A673 (cell line): ENCODE results near the gene ZDHHC11B. TPM values are rescaled to one million over a fixed set of nuclear protein-coding genes. Genes with fewer than 3 reads are reported as not detected.
"Not testable (repeated sequence)": the region's sequence is repeated elsewhere in the genome, so short reads cannot be mapped to it uniquely, and the experiment has no call there.

Experiments used
- BruUV-seq: library from RNA; stranded (reverse); fragments of 400-500 nt; replicated peaks from 2 replicates; lab custom pipeline; 2021; lab: Mats Ljungman, UMichigan
- CTCF ChIA-PET: fragments of 300-600 bp; sonication (Branson Sonifier 250); formaldehyde crosslinking; loops from one replicate; lab custom pipeline; 2022; ENCODE audit warnings: antibody characterized with exemption; lab: Charles Lee
- POLR2A ChIA-PET: fragments of 300-600 bp; sonication (Branson Sonifier 250); formaldehyde crosslinking; loops from one replicate; lab custom pipeline; 2022; ENCODE audit warnings: antibody characterized with exemption; ENCODE audit not compliant: low non-redundant PET; lab: Charles Lee
- DNase-seq: peaks from one replicate; pipeline ENCODE4 v3.0.0-alpha.2; 2015; ENCODE audit warnings: low spot score
- H3K27ac ChIP-seq: fragments of 200-600 bp; sonication (generic); 2 replicates; pipeline ENCODE4 v1.5.1; 2016; ENCODE audit warnings: mixed run types, low read depth, mild to moderate bottlenecking, mixed read lengths, antibody characterized with exemption, low read length; ENCODE audit not compliant: poor library complexity, severe bottlenecking
- H3K27me3 ChIP-seq: fragments of 200-600 bp; sonication (generic); replicated peaks from 2 replicates; pipeline ENCODE4 v1.6.1; 2017; ENCODE audit warnings: mixed run types, low read depth, mild to moderate bottlenecking, mixed read lengths, antibody characterized with exemption, low read length; ENCODE audit not compliant: insufficient read depth, poor library complexity
- H3K36me3 ChIP-seq: fragments of 200-600 bp; sonication (generic); 2 replicates; pipeline ENCODE4 v1.6.1; 2016; ENCODE audit warnings: mixed run types, mild to moderate bottlenecking, mixed read lengths, antibody characterized with exemption, low read length; ENCODE audit not compliant: insufficient read depth, poor library complexity, severe bottlenecking
- H3K4me1 ChIP-seq: fragments of 200-600 bp; sonication (generic); 2 replicates; pipeline ENCODE4 v1.6.1; 2017; ENCODE audit warnings: mixed run types, mild to moderate bottlenecking, mixed read lengths, antibody characterized with exemption, low read length; ENCODE audit not compliant: insufficient read depth, poor library complexity, severe bottlenecking
- H3K4me3 ChIP-seq: fragments of 200-600 bp; sonication (generic); 2 replicates; pipeline ENCODE4 v1.5.1; 2016; ENCODE audit warnings: low read depth, mixed run types, mild to moderate bottlenecking, mixed read lengths, low read length; ENCODE audit not compliant: poor library complexity, severe bottlenecking
- H3K9me3 ChIP-seq: fragments of 200-600 bp; sonication (generic); 2 replicates; pipeline ENCODE4 v1.6.1; 2016; ENCODE audit warnings: mixed run types, low read depth, mild to moderate bottlenecking, mixed read lengths, antibody characterized with exemption, low read length; ENCODE audit not compliant: poor library complexity, severe bottlenecking
- CTCF ChIP-seq: fragments of 300-800, 200-600 bp; sonication (generic); conservative IDR thresholded peaks from 2 replicates; pipeline ENCODE4 v1.5.1; 2017; ENCODE audit warnings: low read depth, mild to moderate bottlenecking, antibody characterized with exemption, low read length, moderate library complexity, mixed read lengths
- EZH2 ChIP-seq: fragments of 200-600 bp; sonication (generic); IDR thresholded peaks from 2 replicates; pipeline ENCODE4 v1.6.1; 2017; ENCODE audit warnings: borderline replicate concordance, low read depth, mild to moderate bottlenecking, mixed read lengths, antibody characterized with exemption, low read length; ENCODE audit not compliant: poor library complexity, severe bottlenecking
- intact Hi-C: fragments of 100-400 bp; cut with micrococcal nuclease; formaldehyde crosslinking; loops from one replicate; pipeline ENCODE4 v1.10.0; 2022; ENCODE audit not compliant: unreplicated experiment
- total RNA-seq: library from RNA; stranded (reverse); gene quantifications from 2 replicates; pipeline ENCODE4 v1.2.3, GENCODE V29; 2021

Gene ZDHHC11B
- total RNA-seq, 1 experiment from 2014 or later, result 1.3 TPM

GRCh38 chr5:773517-774264 is 10.8 kb downstream of the ZDHHC11B start:
- POLR2A ChIA-PET, result no interaction called here
- no TSS peak for BruUV-seq

DNA sequence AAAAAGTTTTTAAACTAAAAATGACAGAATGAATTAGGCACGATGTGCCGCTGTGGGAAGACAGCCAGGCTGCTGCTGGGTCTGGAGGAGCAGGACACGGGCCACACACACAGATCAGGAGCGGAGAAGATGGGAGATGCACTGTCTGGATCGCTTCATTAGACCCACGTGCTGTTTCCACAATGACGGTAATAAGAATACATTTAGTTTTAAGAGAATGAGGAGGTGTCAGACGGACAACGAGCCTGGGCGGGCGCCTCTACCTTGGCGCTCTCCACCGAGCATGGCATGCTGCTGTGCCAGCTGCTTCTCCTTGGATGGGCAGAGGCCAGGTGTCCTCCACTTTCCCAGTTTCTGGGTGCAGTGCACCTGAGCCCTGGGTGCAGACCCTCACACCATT is 11.6 kb downstream of the ZDHHC11B start:
- H3K27ac ChIP-seq, intact Hi-C loops, CTCF ChIA-PET, DNase-seq, H3K4me3 ChIP-seq, BruUV-seq, H3K9me3 ChIP-seq, H3K36me3 ChIP-seq, H3K4me1 ChIP-seq, POLR2A ChIA-PET, H3K27me3 ChIP-seq: not testable (repeated sequence)

More at GRCh38 chr5:773517-774264, 10.8 kb downstream of the ZDHHC11B start:
- TF ChIP-seq CTCF, result no peak
- no peak for TF ChIP-seq EZH2
- Histone ChIP-seq H3K27me3 (no peaks in the 10 kb centered on the region), H3K9me3 (no peaks in the 10 kb centered on the region), H3K27ac (no peak overlapping the region), H3K4me3 (no peak overlapping the region), H3K4me1 (no peaks in the 10 kb centered on the region), H3K36me3 (no peaks in the 10 kb centered on the region)
- intact Hi-C loops, result no loop called here
- CTCF ChIA-PET, result no interaction called here
- no peak for DNase-seq

DNA sequence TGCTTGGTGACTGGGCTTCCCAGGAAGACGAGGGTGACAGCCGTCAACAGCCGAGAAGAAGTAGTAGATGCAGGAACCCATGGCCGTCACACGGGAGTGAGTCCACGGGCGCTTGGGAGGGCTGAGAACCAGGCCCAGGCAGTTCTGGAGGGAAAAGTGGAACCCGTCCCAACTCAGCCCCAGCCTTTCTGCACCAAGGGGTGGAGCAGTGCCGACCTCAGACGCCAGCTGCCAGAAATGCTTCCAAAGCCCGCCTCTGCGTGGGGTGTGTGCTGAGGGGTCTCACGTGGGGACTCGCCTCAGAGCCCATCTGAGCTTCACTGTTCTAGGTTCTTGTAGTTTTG is 12.0 kb downstream of the ZDHHC11B start:
- H3K36me3 ChIP-seq, BruUV-seq, DNase-seq, H3K27me3 ChIP-seq, POLR2A ChIA-PET, CTCF ChIA-PET, H3K27ac ChIP-seq, H3K4me1 ChIP-seq, H3K4me3 ChIP-seq, intact Hi-C loops, H3K9me3 ChIP-seq: not testable (repeated sequence)

- H3K36me3 ChIP-seq, BruUV-seq, H3K27me3 ChIP-seq, H3K4me3 ChIP-seq, H3K9me3 ChIP-seq, CTCF ChIA-PET, H3K27ac ChIP-seq, intact Hi-C loops, POLR2A ChIA-PET, DNase-seq, H3K4me1 ChIP-seq: not testable (repeated sequence)
Observed at GRCh38 chr5:771841-772546, 12.5 kb downstream of the ZDHHC11B start.

DNA sequence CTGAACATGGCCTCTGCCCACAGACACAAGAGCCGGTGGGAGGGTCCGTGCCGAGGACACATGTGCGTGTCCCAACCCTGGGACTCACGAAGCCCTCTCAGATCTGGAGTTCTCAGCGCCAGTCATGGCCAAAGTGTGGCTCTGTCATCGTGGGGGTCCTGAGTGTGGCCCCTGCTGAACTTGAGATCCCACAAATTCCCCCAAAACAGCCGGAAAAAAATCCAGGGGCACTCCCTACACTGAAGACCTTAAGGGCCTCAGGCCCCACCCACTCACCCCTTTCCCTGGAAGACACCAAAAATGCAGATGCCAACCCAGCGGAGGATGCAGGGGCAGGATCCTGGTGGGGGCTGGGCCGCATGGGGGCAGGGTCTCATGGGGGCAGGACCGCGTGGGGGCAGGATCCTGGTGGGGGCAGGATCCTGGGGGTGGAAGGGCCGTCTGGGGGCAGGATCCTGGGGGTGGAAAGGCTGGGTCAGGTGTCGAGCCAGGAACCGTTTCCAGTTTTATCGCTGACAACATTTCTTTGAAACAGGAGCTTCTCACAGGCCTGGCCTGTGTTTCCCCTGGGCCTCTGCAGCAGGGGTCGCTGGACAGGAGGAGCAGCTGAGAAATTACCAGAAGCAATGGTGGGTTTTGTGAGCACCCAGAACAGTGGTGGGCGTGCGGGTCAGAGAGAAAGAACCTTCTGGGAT is 13.3 kb downstream of the ZDHHC11B start:
- H3K9me3 ChIP-seq, H3K4me3 ChIP-seq, BruUV-seq, H3K36me3 ChIP-seq, H3K4me1 ChIP-seq, CTCF ChIA-PET, H3K27me3 ChIP-seq, intact Hi-C loops, H3K27ac ChIP-seq, POLR2A ChIA-PET, DNase-seq: not testable (repeated sequence)

GRCh38 chr5:770585-770984 is 13.9 kb downstream of the ZDHHC11B start:
- intact Hi-C loops, H3K27ac ChIP-seq, POLR2A ChIA-PET, CTCF ChIA-PET, H3K9me3 ChIP-seq, DNase-seq, H3K4me1 ChIP-seq, BruUV-seq, H3K4me3 ChIP-seq, H3K27me3 ChIP-seq, H3K36me3 ChIP-seq: not testable (repeated sequence)
